Transverse colon (tissue), 4 donors: Measurements from ENCODE around the gene TOGARAM2. TPM values are rescaled to one million over a fixed set of nuclear protein-coding genes. Genes with fewer than 3 reads are reported as not detected.

Experiments
- DNase-seq: peaks from one replicate; pipeline ENCODE4 v3.0.0-alpha.2; 2019
- H3K27ac ChIP-seq, 4 donors: fragments of 200-600 bp; sonication (generic); 2 replicates each; pipeline ENCODE4 v1.5.1; 2016 to 2018; ENCODE audit warnings: inconsistent platforms in 4 of 4
- H3K27me3 ChIP-seq: fragments of 200-600 bp; sonication (generic); 2 replicates; pipeline ENCODE4 v1.5.1; 2017; ENCODE audit warnings: inconsistent platforms
- H3K36me3 ChIP-seq, 4 donors: fragments of 200-600 bp; sonication (generic); 2 replicates each; pipeline ENCODE4 v1.5.1; 2017 to 2019; ENCODE audit warnings: inconsistent platforms in 4 of 4
- H3K4me1 ChIP-seq, 4 donors: fragments of 200-600 bp; sonication (generic); 2 replicates each; pipeline ENCODE4 v1.5.1; 2017 to 2020; ENCODE audit warnings: inconsistent platforms in 4 of 4
- H3K4me3 ChIP-seq, 4 donors: fragments of 200-600 bp; sonication (generic); 1 replicate in 1 of 4; 2 replicates in 3 of 4; pipeline versions ENCODE4 v1.5.1 to v1.6.1; 2017 to 2019; ENCODE audit warnings: inconsistent platforms in 4 of 4
- H3K9me3 ChIP-seq, 2 donors: fragments of 200-600 bp; sonication (generic); 2 replicates each; pipeline ENCODE4 v1.5.1; 2017 to 2019; ENCODE audit warnings: inconsistent platforms in 2 of 2
- CTCF ChIP-seq, 5 experiments: fragments of 200-600 bp in 3 of 5; fragments of 450-650 bp in 2 of 5; sonication (generic) in 3 of 5; IDR thresholded peaks; 1 replicate in 2 of 5; 2 replicates in 3 of 5; pipeline ENCODE4 v1.5.1; 2016 to 2017; ENCODE audit warnings: antibody characterized with exemption in 5 of 5, inconsistent platforms in 3 of 5, mild to moderate bottlenecking in 2 of 5, moderate library complexity in 1 of 5
- EP300 ChIP-seq: sonication (generic); formaldehyde crosslinking; IDR thresholded peaks from one replicate; pipeline ENCODE4 v1.6.1; 2017; ENCODE audit warnings: antibody characterized with exemption, low read depth
- POLR2A ChIP-seq: fragments of 450-650 bp; IDR thresholded peaks from one replicate; pipeline ENCODE4 v1.6.1; 2016; ENCODE audit warnings: antibody characterized with exemption, mild to moderate bottlenecking, moderate library complexity
- POLR2AphosphoS5 ChIP-seq, 3 donors: sonication (generic); formaldehyde crosslinking; IDR thresholded peaks; one replicate each; pipeline ENCODE4 v1.6.1; 2016; ENCODE audit warnings: antibody characterized with exemption in 3 of 3
- WGBS, 2 donors: methylation state at CpG; one replicate each; pipeline ENCODE4 v1.1.5; 2018; ENCODE audit warnings: low coverage in 1 of 2; 5-methylcytosine and 5-hydroxymethylcytosine counted together
- in situ Hi-C, 4 donors: fragments of 200-750 bp; cut with MboI; loops; one replicate each; pipeline versions ENCODE4 v1.15.0 to v1.15.1; 2017; ENCODE audit warnings: low sequenced_read_pairs in 3 of 4, low pct_ligation_motif_present in 1 of 4, low pct_unique_long_range_greater_than_20kb in 1 of 4
- intact Hi-C: fragments of 100-400 bp; cut with DNase I; formaldehyde crosslinking; loops from one replicate; pipeline ENCODE4 v1.15.1; 2023; ENCODE audit warnings: low total_unique reads
- total RNA-seq, 4 donors: library from RNA; depleted of rRNA; stranded (reverse); fragments of >200 nt; gene quantifications; one replicate each; pipeline ENCODE4 v1.1.0, GENCODE V29; 2016

The TOGARAM2 gene
- total RNA-seq, 4 donors from 2014 or later: 0.79 to 7.1 (median 3.1) TPM; not detected in 1

GRCh38 chr2:29044459-29044858 is 63.4 kb downstream of the TOGARAM2 start:
- no peak for DNase-seq
- Histone ChIP-seq H3K9me3 (no peaks in the 10 kb centered on the region), H3K36me3 (no peaks in the 10 kb centered on the region), H3K27ac (no peak overlapping the region), H3K4me3 (no peak overlapping the region), H3K4me1 (peaks cover 0 to 8% (median 0%) of the 10 kb centered on the region in 4 donors), H3K27me3 (no peaks in the 10 kb centered on the region)
- 85% methylated on average over 4 of the region's 4 CpGs; no CpG with 5 or more reads in 1 of the 2 donors for WGBS, 2 donors
- TF ChIP-seq POLR2AphosphoS5 (IDR thresholded peaks at IDR 0.05) (no peak), POLR2A (no peak)
- intact Hi-C loops (no loop called here), in situ Hi-C loops (no loop called here)

GRCh38 chr2:29046321-29046720 is 65.2 kb downstream of the TOGARAM2 start:
- H3K9me3 ChIP-seq: no peaks in the 10 kb centered on the region
- no peak overlapping the region for H3K27ac ChIP-seq
- no peak overlapping the region for H3K4me3 ChIP-seq
- H3K36me3 ChIP-seq: no peaks in the 10 kb centered on the region
- in situ Hi-C loops (no loop called here), intact Hi-C loops (no loop called here)
- no peaks in the 10 kb centered on the region for H3K4me1 ChIP-seq
- no peaks in the 10 kb centered on the region for H3K27me3 ChIP-seq
- TF ChIP-seq POLR2AphosphoS5 (IDR thresholded peaks at IDR 0.05) (no peak), CTCF (IDR thresholded peaks at IDR 0.05) (no peak), POLR2A (no peak), EP300 (no peak)
- no peak for DNase-seq
- WGBS, 2 donors: 90% methylated on average over 2 of the region's 2 CpGs; no CpG with 5 or more reads in 1 of the 2 donors

GRCh38 chr2:29047083-29047845 is 66.2 kb downstream of the TOGARAM2 start:
- no peaks in the 10 kb centered on the region for H3K27me3 ChIP-seq
- no peak for DNase-seq

GRCh38 chr2:29050591-29050990 is 69.5 kb downstream of the TOGARAM2 start:
- H3K27ac ChIP-seq: no peak overlapping the region

More at GRCh38 chr2:29047083-29047845, 66.2 kb downstream of the TOGARAM2 start:
- H3K4me1 ChIP-seq: no peaks in the 10 kb centered on the region
- no peak for TF ChIP-seq CTCF (IDR thresholded peaks at IDR 0.05)
- no peak for TF ChIP-seq EP300
- no peak for TF ChIP-seq POLR2A
- no peak for TF ChIP-seq POLR2AphosphoS5 (IDR thresholded peaks at IDR 0.05)
- H3K36me3 ChIP-seq: no peaks in the 10 kb centered on the region
- in situ Hi-C loops (no loop called here), intact Hi-C loops (no loop called here)
- no peak overlapping the region for H3K4me3 ChIP-seq
- no peak overlapping the region for H3K27ac ChIP-seq
- H3K9me3 ChIP-seq: no peaks in the 10 kb centered on the region
- 84 to 91% methylated on average over 4 to 9 of the region's 9 CpGs for WGBS, 2 donors

More at GRCh38 chr2:29050591-29050990, 69.5 kb downstream of the TOGARAM2 start:
- Histone ChIP-seq H3K27me3 (no peaks in the 10 kb centered on the region), H3K4me3 (no peak overlapping the region), H3K9me3 (no peaks in the 10 kb centered on the region), H3K36me3 (no peaks in the 10 kb centered on the region), H3K4me1 (no peaks in the 10 kb centered on the region)
- in situ Hi-C loops: no loop called here
- no peak for TF ChIP-seq CTCF (IDR thresholded peaks at IDR 0.05)
- intact Hi-C loops: no loop called here
- no peak for DNase-seq
- 88% methylated on average over 8 of the region's 8 CpGs; no CpG with 5 or more reads in 1 of the 2 donors for WGBS, 2 donors
